Bronchial epithelial cell (primary cell): ENCODE measurements around the gene ZNF407. TPM values are rescaled to one million over a fixed set of nuclear protein-coding genes. Genes with fewer than 3 reads are reported as not detected.

ENCODE experiments used
- DNase-seq: peaks from one replicate; pipeline ENCODE4 v3.0.0-alpha.2; 2010; ENCODE audit warnings: low read depth
- FAIRE-seq: peaks from 2 replicates; lab custom pipeline; 2011; peaks lifted over from hg19 to GRCh38; lab: Jason Lieb, UNC
- H3K27me3 ChIP-seq: 2 replicates; pipeline ENCODE4 v1.5.1; 2011; ENCODE audit warnings: low read length; ENCODE audit not compliant: control insufficient read depth, insufficient read depth
- H3K36me3 ChIP-seq: 2 replicates; pipeline ENCODE4 v1.5.1; 2011; ENCODE audit warnings: low read length; ENCODE audit not compliant: control insufficient read depth, insufficient read depth
- H3K4me3 ChIP-seq: 2 replicates; pipeline ENCODE4 v1.5.1; 2011; ENCODE audit warnings: mild to moderate bottlenecking, low read depth, low read length, control low read depth
- CTCF ChIP-seq: IDR thresholded peaks from 2 replicates; pipeline ENCODE4 v1.5.1; 2011; ENCODE audit warnings: mild to moderate bottlenecking, moderate library complexity, low read length, control low read depth, inconsistent platforms; ENCODE audit not compliant: insufficient read depth, severe bottlenecking
- total RNA-seq: library from RNA; depleted of rRNA; stranded (reverse); fragments of >200 nt; gene quantifications from 2 replicates; pipeline ENCODE4 v1.2.1, GENCODE V29; 2014

The ZNF407 gene
- total RNA-seq, 1 donor from 2014 or later = 10.0 TPM

GRCh38 chr18:74841248-74841647, 243.6 kb downstream of the ZNF407 start:
- no peak for TF ChIP-seq CTCF
- Histone ChIP-seq H3K36me3 (no peaks in the 10 kb centered on the region), H3K27me3 (no peaks in the 10 kb centered on the region), H3K4me3 (no peak overlapping the region)
- DNase-seq (no peak), FAIRE-seq (no peak)

GRCh38 chr18:74849301-74849700, 251.6 kb downstream of the ZNF407 start:
- DNase-seq = no peak
- FAIRE-seq = no peak
- no peak for TF ChIP-seq CTCF
- Histone ChIP-seq H3K36me3 (no peaks in the 10 kb centered on the region), H3K27me3 (no peaks in the 10 kb centered on the region), H3K4me3 (no peak overlapping the region)

GRCh38 chr18:74856434-74856833, 258.8 kb downstream of the ZNF407 start:
- no peak overlapping the region for H3K4me3 ChIP-seq
- FAIRE-seq = no peak
- no peaks in the 10 kb centered on the region for H3K36me3 ChIP-seq

GRCh38 chr18:74856928-74857327, 259.3 kb downstream of the ZNF407 start:
- no peak overlapping the region for H3K4me3 ChIP-seq
- DNase-seq (no peak), FAIRE-seq (no peak)
- no peaks in the 10 kb centered on the region for H3K27me3 ChIP-seq
- no peaks in the 10 kb centered on the region for H3K36me3 ChIP-seq
- TF ChIP-seq CTCF = no peak

More at GRCh38 chr18:74856434-74856833, 258.8 kb downstream of the ZNF407 start:
- TF ChIP-seq CTCF = no peak
- H3K27me3 ChIP-seq = no peaks in the 10 kb centered on the region
- no peak for DNase-seq

GRCh38 chr18:74857901-74858300, 260.2 kb downstream of the ZNF407 start:
- FAIRE-seq (no peak), DNase-seq (no peak)
- H3K36me3 ChIP-seq = no peaks in the 10 kb centered on the region
- no peak for TF ChIP-seq CTCF
- no peaks in the 10 kb centered on the region for H3K27me3 ChIP-seq
- no peak overlapping the region for H3K4me3 ChIP-seq

- no peak for TF ChIP-seq CTCF
- Histone ChIP-seq H3K27me3 (no peaks in the 10 kb centered on the region), H3K36me3 (no peaks in the 10 kb centered on the region), H3K4me3 (no peak overlapping the region)
- DNase-seq = no peak
- no peak for FAIRE-seq
Measured at GRCh38 chr18:74861154-74861553, 263.5 kb downstream of the ZNF407 start.
